ENCODE measurements around the gene YY1AP1. TPM values are rescaled to one million over a fixed set of nuclear protein-coding genes. Genes with fewer than 3 reads are reported as not detected.

YY1AP1 gene
- total RNA-seq, 1 experiment from 2014 or later = 40.3 TPM

DNA sequence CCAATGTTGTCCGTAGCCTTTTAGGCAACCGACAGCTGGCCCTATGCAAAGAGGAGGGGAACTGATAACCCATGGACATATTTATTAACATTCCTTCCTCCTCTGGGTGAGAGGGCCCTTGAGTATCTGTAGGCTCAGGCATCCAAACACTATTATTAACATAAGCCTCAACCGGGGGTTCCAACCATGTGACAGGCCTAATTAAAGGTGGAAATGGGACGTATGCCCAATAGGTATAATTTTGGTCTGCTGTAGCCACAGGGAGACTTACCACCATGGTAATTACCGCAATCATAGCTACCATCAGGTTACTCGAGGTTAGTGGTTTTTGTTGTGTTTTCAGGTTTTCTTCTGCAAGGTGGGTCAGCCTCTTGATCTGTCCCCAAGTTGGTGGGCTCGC, 5.6 kb upstream of the YY1AP1 start:
- TF ChIP-seq ATF3 (IDR thresholded peaks at IDR 0.05) = no peak
- no peak for TF ChIP-seq CEBPB (IDR thresholded peaks at IDR 0.05; ENCODE audit: low read depth)
- TF ChIP-seq RAD21 (IDR thresholded peaks at IDR 0.05; ENCODE audit: low read depth) = no peak
- TF ChIP-seq, protein P1, sequence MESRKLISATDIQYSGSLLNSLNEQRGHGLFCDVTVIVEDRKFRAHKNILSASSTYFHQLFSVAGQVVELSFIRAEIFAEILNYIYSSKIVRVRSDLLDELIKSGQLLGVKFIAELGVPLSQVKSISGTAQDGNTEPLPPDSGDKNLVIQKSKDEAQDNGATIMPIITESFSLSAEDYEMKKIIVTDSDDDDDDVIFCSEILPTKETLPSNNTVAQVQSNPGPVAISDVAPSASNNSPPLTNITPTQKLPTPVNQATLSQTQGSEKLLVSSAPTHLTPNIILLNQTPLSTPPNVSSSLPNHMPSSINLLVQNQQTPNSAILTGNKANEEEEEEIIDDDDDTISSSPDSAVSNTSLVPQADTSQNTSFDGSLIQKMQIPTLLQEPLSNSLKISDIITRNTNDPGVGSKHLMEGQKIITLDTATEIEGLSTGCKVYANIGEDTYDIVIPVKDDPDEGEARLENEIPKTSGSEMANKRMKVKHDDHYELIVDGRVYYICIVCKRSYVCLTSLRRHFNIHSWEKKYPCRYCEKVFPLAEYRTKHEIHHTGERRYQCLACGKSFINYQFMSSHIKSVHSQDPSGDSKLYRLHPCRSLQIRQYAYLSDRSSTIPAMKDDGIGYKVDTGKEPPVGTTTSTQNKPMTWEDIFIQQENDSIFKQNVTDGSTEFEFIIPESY (IDR thresholded peaks at IDR 0.05; ENCODE audit: extremely low read depth, insufficient replicate concordance, low read length) = no peak
- TF ChIP-seq, protein P2, sequence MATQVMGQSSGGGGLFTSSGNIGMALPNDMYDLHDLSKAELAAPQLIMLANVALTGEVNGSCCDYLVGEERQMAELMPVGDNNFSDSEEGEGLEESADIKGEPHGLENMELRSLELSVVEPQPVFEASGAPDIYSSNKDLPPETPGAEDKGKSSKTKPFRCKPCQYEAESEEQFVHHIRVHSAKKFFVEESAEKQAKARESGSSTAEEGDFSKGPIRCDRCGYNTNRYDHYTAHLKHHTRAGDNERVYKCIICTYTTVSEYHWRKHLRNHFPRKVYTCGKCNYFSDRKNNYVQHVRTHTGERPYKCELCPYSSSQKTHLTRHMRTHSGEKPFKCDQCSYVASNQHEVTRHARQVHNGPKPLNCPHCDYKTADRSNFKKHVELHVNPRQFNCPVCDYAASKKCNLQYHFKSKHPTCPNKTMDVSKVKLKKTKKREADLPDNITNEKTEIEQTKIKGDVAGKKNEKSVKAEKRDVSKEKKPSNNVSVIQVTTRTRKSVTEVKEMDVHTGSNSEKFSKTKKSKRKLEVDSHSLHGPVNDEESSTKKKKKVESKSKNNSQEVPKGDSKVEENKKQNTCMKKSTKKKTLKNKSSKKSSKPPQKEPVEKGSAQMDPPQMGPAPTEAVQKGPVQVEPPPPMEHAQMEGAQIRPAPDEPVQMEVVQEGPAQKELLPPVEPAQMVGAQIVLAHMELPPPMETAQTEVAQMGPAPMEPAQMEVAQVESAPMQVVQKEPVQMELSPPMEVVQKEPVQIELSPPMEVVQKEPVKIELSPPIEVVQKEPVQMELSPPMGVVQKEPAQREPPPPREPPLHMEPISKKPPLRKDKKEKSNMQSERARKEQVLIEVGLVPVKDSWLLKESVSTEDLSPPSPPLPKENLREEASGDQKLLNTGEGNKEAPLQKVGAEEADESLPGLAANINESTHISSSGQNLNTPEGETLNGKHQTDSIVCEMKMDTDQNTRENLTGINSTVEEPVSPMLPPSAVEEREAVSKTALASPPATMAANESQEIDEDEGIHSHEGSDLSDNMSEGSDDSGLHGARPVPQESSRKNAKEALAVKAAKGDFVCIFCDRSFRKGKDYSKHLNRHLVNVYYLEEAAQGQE (IDR thresholded peaks at IDR 0.05; ENCODE audit: low read depth) = no peak
- TF ChIP-seq SRF (IDR thresholded peaks at IDR 0.05; ENCODE audit: low read depth) = no peak
- TF ChIP-seq EZH2 (IDR thresholded peaks at IDR 0.05) = no peak
- no peak for TF ChIP-seq EGR1 (IDR thresholded peaks at IDR 0.05; ENCODE audit: low read depth)
- no peak for TF ChIP-seq ZNF274 (IDR thresholded peaks at IDR 0.05; ENCODE audit: low read depth, low read length)
- no peak for TF ChIP-seq SP1 (IDR thresholded peaks at IDR 0.05; ENCODE audit: low read depth)
- TF ChIP-seq FOSL1 (IDR thresholded peaks at IDR 0.05; ENCODE audit: low read depth) = no peak
- TF ChIP-seq SIN3A (IDR thresholded peaks at IDR 0.05; ENCODE audit: low read depth) = no peak
- no peak for TF ChIP-seq POLR2A (IDR thresholded peaks at IDR 0.05; ENCODE audit: borderline replicate concordance, extremely low read depth, insufficient read depth, insufficient read length)
- TF ChIP-seq, protein P3, sequence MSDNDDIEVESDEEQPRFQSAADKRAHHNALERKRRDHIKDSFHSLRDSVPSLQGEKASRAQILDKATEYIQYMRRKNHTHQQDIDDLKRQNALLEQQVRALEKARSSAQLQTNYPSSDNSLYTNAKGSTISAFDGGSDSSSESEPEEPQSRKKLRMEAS (IDR thresholded peaks at IDR 0.05) = no peak
- TF ChIP-seq CTCF (IDR thresholded peaks at IDR 0.05 in 2 of 3, conservative IDR thresholded peaks at IDR 0.05 in 1 of 3; ENCODE audit: borderline replicate concordance in 1 of 3, insufficient read depth in 1 of 3, low read depth in 2 of 3, low read length in 2 of 3) = no peak
- POLR2A ChIA-PET = no interaction called here
- Histone ChIP-seq H3K9ac (ENCODE audit: low read length) (no peak overlapping the region), H3K9me3 (ENCODE audit: control insufficient read depth in 1 of 2, insufficient read depth in 1 of 2, low read depth in 1 of 2, low read length in 2 of 2) (no peaks in the 10 kb centered on the region), H3K4me3 (replicated peaks in 1 of 2; ENCODE audit: low read depth in 1 of 2, low read length in 2 of 2) (no peak overlapping the region), H3K4me2 (ENCODE audit: low read length) (no peak overlapping the region), H3K27me3 (ENCODE audit: insufficient read depth, low read length) (no peaks in the 10 kb centered on the region), H3K4me1 (ENCODE audit: control insufficient read depth in 1 of 2, insufficient read depth in 2 of 2, low read length in 2 of 2) (peaks cover 4 to 6% of the 10 kb centered on the region in 2 experiments; a peak in 3 of 4 replicates), H3K9me2 (ENCODE audit: insufficient read depth) (no peaks in the 10 kb centered on the region), H3K79me2 (ENCODE audit: insufficient read depth, low read length) (peaks cover 99% of the 10 kb centered on the region), H3K36me3 (ENCODE audit: control insufficient read depth in 1 of 2, insufficient read depth in 2 of 2, low read length in 2 of 2) (peaks cover 5 to 43% of the 10 kb centered on the region in 2 experiments), H2AFZ (ENCODE audit: low read depth, low read length, poor library complexity, severe bottlenecking) (no peak overlapping the region), H4K20me1 (ENCODE audit: insufficient read depth) (peaks cover 4% of the 10 kb centered on the region; the same call in 1 of the 2 replicates), H3K27ac (ENCODE audit: low read depth, low read length) (no peak overlapping the region)
- ATAC-seq (no peak), DNase-seq (ENCODE audit: low read depth, low spot score) (no peak)
- CTCF ChIA-PET = no interaction called here
- intact Hi-C loops (cut with micrococcal nuclease) = no loop called here
- RAD21 ChIA-PET (ENCODE audit: low non-redundant PET in 1 of 2, low total read pairs in 2 of 2, uncharacterized antibody in 2 of 2, unreplicated experiment in 2 of 2) = no interaction called here
- no TSS peak for BruUV-seq (replicated peaks)
